A673 (cell line): ENCODE measurements around the gene ATP8B4. TPM values are rescaled to one million over a fixed set of nuclear protein-coding genes. Genes with fewer than 3 reads are reported as not detected.

Source experiments
- BruUV-seq: library from RNA; stranded (reverse); fragments of 400-500 nt; replicated peaks from 2 replicates; lab custom pipeline; 2021; lab: Mats Ljungman, UMichigan
- CTCF ChIA-PET: fragments of 300-600 bp; sonication (Branson Sonifier 250); formaldehyde crosslinking; loops from one replicate; lab custom pipeline; 2022; ENCODE audit warnings: antibody characterized with exemption; lab: Charles Lee
- POLR2A ChIA-PET: fragments of 300-600 bp; sonication (Branson Sonifier 250); formaldehyde crosslinking; loops from one replicate; lab custom pipeline; 2022; ENCODE audit warnings: antibody characterized with exemption; ENCODE audit not compliant: low non-redundant PET; lab: Charles Lee
- DNase-seq: peaks from one replicate; pipeline ENCODE4 v3.0.0-alpha.2; 2015; ENCODE audit warnings: low spot score
- H3K27ac ChIP-seq: fragments of 200-600 bp; sonication (generic); 2 replicates; pipeline ENCODE4 v1.5.1; 2016; ENCODE audit warnings: mixed run types, low read depth, mild to moderate bottlenecking, mixed read lengths, antibody characterized with exemption, low read length; ENCODE audit not compliant: poor library complexity, severe bottlenecking
- H3K27me3 ChIP-seq: fragments of 200-600 bp; sonication (generic); replicated peaks from 2 replicates; pipeline ENCODE4 v1.6.1; 2017; ENCODE audit warnings: mixed run types, low read depth, mild to moderate bottlenecking, mixed read lengths, antibody characterized with exemption, low read length; ENCODE audit not compliant: insufficient read depth, poor library complexity
- H3K36me3 ChIP-seq: fragments of 200-600 bp; sonication (generic); 2 replicates; pipeline ENCODE4 v1.6.1; 2016; ENCODE audit warnings: mixed run types, mild to moderate bottlenecking, mixed read lengths, antibody characterized with exemption, low read length; ENCODE audit not compliant: insufficient read depth, poor library complexity, severe bottlenecking
- H3K4me1 ChIP-seq: fragments of 200-600 bp; sonication (generic); 2 replicates; pipeline ENCODE4 v1.6.1; 2017; ENCODE audit warnings: mixed run types, mild to moderate bottlenecking, mixed read lengths, antibody characterized with exemption, low read length; ENCODE audit not compliant: insufficient read depth, poor library complexity, severe bottlenecking
- H3K4me3 ChIP-seq: fragments of 200-600 bp; sonication (generic); 2 replicates; pipeline ENCODE4 v1.5.1; 2016; ENCODE audit warnings: low read depth, mixed run types, mild to moderate bottlenecking, mixed read lengths, low read length; ENCODE audit not compliant: poor library complexity, severe bottlenecking
- H3K9me3 ChIP-seq: fragments of 200-600 bp; sonication (generic); 2 replicates; pipeline ENCODE4 v1.6.1; 2016; ENCODE audit warnings: mixed run types, low read depth, mild to moderate bottlenecking, mixed read lengths, antibody characterized with exemption, low read length; ENCODE audit not compliant: poor library complexity, severe bottlenecking
- CTCF ChIP-seq: fragments of 300-800, 200-600 bp; sonication (generic); conservative IDR thresholded peaks from 2 replicates; pipeline ENCODE4 v1.5.1; 2017; ENCODE audit warnings: low read depth, mild to moderate bottlenecking, antibody characterized with exemption, low read length, moderate library complexity, mixed read lengths
- EZH2 ChIP-seq: fragments of 200-600 bp; sonication (generic); IDR thresholded peaks from 2 replicates; pipeline ENCODE4 v1.6.1; 2017; ENCODE audit warnings: borderline replicate concordance, low read depth, mild to moderate bottlenecking, mixed read lengths, antibody characterized with exemption, low read length; ENCODE audit not compliant: poor library complexity, severe bottlenecking
- intact Hi-C: fragments of 100-400 bp; cut with micrococcal nuclease; formaldehyde crosslinking; loops from one replicate; pipeline ENCODE4 v1.10.0; 2022; ENCODE audit not compliant: unreplicated experiment
- total RNA-seq: library from RNA; stranded (reverse); gene quantifications from 2 replicates; pipeline ENCODE4 v1.2.3, GENCODE V29; 2021

Gene ATP8B4
- total RNA-seq, 1 experiment from 2014 or later = 0.30 TPM

GRCh38 chr15:50059883-50060282 lies 59.1 kb downstream of the ATP8B4 start:
- Histone ChIP-seq H3K4me1 (no peaks in the 10 kb centered on the region), H3K27ac (no peak overlapping the region), H3K27me3 (no peaks in the 10 kb centered on the region), H3K36me3 (no peaks in the 10 kb centered on the region), H3K9me3 (no peaks in the 10 kb centered on the region), H3K4me3 (no peak overlapping the region)
- CTCF ChIA-PET = no interaction called here
- BruUV-seq = no TSS peak
- intact Hi-C loops = no loop called here
- no peak for TF ChIP-seq CTCF
- no peak for TF ChIP-seq EZH2
- no peak for DNase-seq
- POLR2A ChIA-PET = no interaction called here

- intact Hi-C loops = no loop called here
- Histone ChIP-seq H3K27me3 (no peaks in the 10 kb centered on the region), H3K4me3 (no peak overlapping the region), H3K27ac (no peak overlapping the region), H3K9me3 (no peaks in the 10 kb centered on the region), H3K36me3 (no peaks in the 10 kb centered on the region), H3K4me1 (no peaks in the 10 kb centered on the region)
- no TSS peak for BruUV-seq
- POLR2A ChIA-PET = no interaction called here
- no peak for TF ChIP-seq EZH2
- TF ChIP-seq CTCF = no peak
- CTCF ChIA-PET = no interaction called here
- no peak for DNase-seq
Measured at GRCh38 chr15:50059203-50059772, 59.7 kb downstream of the ATP8B4 start.

GRCh38 chr15:50057905-50058639 lies 61.0 kb downstream of the ATP8B4 start:
- Histone ChIP-seq H3K36me3 (no peaks in the 10 kb centered on the region), H3K9me3 (no peaks in the 10 kb centered on the region), H3K27ac (no peak overlapping the region), H3K4me1 (no peaks in the 10 kb centered on the region), H3K4me3 (no peak overlapping the region), H3K27me3 (no peaks in the 10 kb centered on the region)
- intact Hi-C loops = no loop called here
- CTCF ChIA-PET = no interaction called here
- DNase-seq = no peak
- BruUV-seq = no TSS peak
- TF ChIP-seq EZH2 (no peak), CTCF (no peak)
- POLR2A ChIA-PET = no interaction called here
